ENCODE results near the gene COL19A1.
"Not testable (repeated sequence)": the region's sequence is repeated elsewhere in the genome, so short reads cannot be mapped to it uniquely, and the experiment has no call there.

Gene COL19A1

GRCh38 chr6:69866351-69866769 is at the start of gene COL19A1:
Gene COL19A1 (plus strand): TSS chr6:69866556. CDS start chr6:69879568, 13,012 bp downstream.
- DNase-seq, result peak; percentile 60 to 69

- no peak for DNase-seq
Observed at GRCh38 chr6:69816569-69816968, 49.8 kb upstream of the COL19A1 start.

GRCh38 chr6:69817358-69817757 is 49.0 kb upstream of the COL19A1 start:
- no peak for DNase-seq

GRCh38 chr6:69818223-69818930 is 48.0 kb upstream of the COL19A1 start:
- DNase-seq, result no peak

GRCh38 chr6:69819138-69819537 is 47.2 kb upstream of the COL19A1 start:
- DNase-seq, result no peak

- DNase-seq, result no peak
Observed at GRCh38 chr6:69820018-69820417, 46.3 kb upstream of the COL19A1 start.

GRCh38 chr6:69820438-69820837 is 45.9 kb upstream of the COL19A1 start:
- DNase-seq, result no peak

GRCh38 chr6:69824355-69824754 is 42.0 kb upstream of the COL19A1 start:
- not testable (repeated sequence) for DNase-seq

- DNase-seq, result no peak
Observed at GRCh38 chr6:69825904-69826303, 40.5 kb upstream of the COL19A1 start.

GRCh38 chr6:69827276-69827893 is 39.0 kb upstream of the COL19A1 start:
- no peak for DNase-seq

GRCh38 chr6:69832558-69832957 is 33.8 kb upstream of the COL19A1 start:
- DNase-seq, result no peak

- peak; percentile 24 to 64 for DNase-seq
Observed at GRCh38 chr6:69835414-69836179, 30.8 kb upstream of the COL19A1 start.

- peak; percentile 0 to 38 for DNase-seq
Observed at GRCh38 chr6:69841862-69842261, 24.5 kb upstream of the COL19A1 start.

GRCh38 chr6:69843189-69843588 is 23.2 kb upstream of the COL19A1 start:
- DNase-seq, result no peak

GRCh38 chr6:69846312-69846711 is 20.0 kb upstream of the COL19A1 start:
- no peak for DNase-seq

- no peak for DNase-seq
Observed at GRCh38 chr6:69846770-69847491, 19.4 kb upstream of the COL19A1 start.

- DNase-seq, result no peak
Observed at GRCh38 chr6:69847492-69847788, 18.9 kb upstream of the COL19A1 start.

GRCh38 chr6:69848552-69848951 is 17.8 kb upstream of the COL19A1 start:
- peak; percentile 0 to 3 for DNase-seq

GRCh38 chr6:69852706-69853105 is 13.7 kb upstream of the COL19A1 start:
- no peak for DNase-seq

GRCh38 chr6:69861986-69862385 is 4.4 kb upstream of the COL19A1 start:
- DNase-seq, result peak; percentile 20 to 65

- no peak for DNase-seq
Observed at GRCh38 chr6:69863766-69864165, 2.6 kb upstream of the COL19A1 start.

GRCh38 chr6:69865126-69865525 is 1.2 kb upstream of the COL19A1 start:
- DNase-seq, result no peak
